ENCODE results near the gene UBE2A.

DNA sequence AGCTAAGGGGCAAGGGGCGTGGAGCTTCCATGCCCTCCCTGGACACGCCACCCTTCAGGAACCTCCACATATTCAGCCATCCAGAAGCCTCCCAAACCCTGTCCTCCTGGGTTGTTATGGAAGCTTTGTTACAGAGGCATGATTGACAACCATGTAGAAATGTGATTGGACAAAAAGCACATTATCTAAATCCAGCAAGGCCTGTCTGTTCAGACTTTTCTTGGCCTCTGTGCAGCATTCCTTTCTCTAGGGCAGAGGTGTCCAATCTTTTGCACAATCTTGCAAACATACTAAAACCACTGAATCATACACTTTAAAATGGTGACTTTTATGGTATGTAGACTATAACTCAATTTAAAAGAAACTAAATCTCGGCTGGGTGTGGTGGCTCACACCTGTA, 21.9 kb upstream of the UBE2A start:
- TF ChIP-seq POLR2AphosphoS5 (IDR thresholded peaks at IDR 0.05; ENCODE audit: low read depth, low read length): no peak
- no peak for TF ChIP-seq TAF1 (IDR thresholded peaks at IDR 0.05; ENCODE audit: borderline replicate concordance, insufficient read depth, low read length)
- TF ChIP-seq, protein P1, sequence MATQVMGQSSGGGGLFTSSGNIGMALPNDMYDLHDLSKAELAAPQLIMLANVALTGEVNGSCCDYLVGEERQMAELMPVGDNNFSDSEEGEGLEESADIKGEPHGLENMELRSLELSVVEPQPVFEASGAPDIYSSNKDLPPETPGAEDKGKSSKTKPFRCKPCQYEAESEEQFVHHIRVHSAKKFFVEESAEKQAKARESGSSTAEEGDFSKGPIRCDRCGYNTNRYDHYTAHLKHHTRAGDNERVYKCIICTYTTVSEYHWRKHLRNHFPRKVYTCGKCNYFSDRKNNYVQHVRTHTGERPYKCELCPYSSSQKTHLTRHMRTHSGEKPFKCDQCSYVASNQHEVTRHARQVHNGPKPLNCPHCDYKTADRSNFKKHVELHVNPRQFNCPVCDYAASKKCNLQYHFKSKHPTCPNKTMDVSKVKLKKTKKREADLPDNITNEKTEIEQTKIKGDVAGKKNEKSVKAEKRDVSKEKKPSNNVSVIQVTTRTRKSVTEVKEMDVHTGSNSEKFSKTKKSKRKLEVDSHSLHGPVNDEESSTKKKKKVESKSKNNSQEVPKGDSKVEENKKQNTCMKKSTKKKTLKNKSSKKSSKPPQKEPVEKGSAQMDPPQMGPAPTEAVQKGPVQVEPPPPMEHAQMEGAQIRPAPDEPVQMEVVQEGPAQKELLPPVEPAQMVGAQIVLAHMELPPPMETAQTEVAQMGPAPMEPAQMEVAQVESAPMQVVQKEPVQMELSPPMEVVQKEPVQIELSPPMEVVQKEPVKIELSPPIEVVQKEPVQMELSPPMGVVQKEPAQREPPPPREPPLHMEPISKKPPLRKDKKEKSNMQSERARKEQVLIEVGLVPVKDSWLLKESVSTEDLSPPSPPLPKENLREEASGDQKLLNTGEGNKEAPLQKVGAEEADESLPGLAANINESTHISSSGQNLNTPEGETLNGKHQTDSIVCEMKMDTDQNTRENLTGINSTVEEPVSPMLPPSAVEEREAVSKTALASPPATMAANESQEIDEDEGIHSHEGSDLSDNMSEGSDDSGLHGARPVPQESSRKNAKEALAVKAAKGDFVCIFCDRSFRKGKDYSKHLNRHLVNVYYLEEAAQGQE (IDR thresholded peaks at IDR 0.05; ENCODE audit: insufficient read depth in 1 of 2, low read depth in 2 of 2, low read length in 2 of 2): no peak
